Upper lobe of right lung (tissue), 1 donor: ENCODE data around the gene MIA2. TPM values are rescaled to one million over a fixed set of nuclear protein-coding genes. Genes with fewer than 3 reads are reported as not detected.

ENCODE experiments used
- ATAC-seq: fragments of 200-7000 bp; cut with Tn5 transposase; one replicate; pipeline ENCODE4 v1.9.1; 2020; ENCODE audit warnings: mild to moderate bottlenecking, moderate library complexity
- DNase-seq: peaks from one replicate; pipeline ENCODE4 v3.0.0-alpha.2; 2020
- H3K27ac ChIP-seq: fragments of 200-600 bp; one replicate; pipeline ENCODE4 v1.8.0; 2022
- H3K27me3 ChIP-seq: fragments of 200-600 bp; one replicate; pipeline ENCODE4 v1.8.0; 2022; ENCODE audit warnings: mild to moderate bottlenecking
- H3K36me3 ChIP-seq: fragments of 200-600 bp; one replicate; pipeline ENCODE4 v1.8.0; 2022
- H3K4me1 ChIP-seq: fragments of 200-600 bp; one replicate; pipeline ENCODE4 v1.8.0; 2022
- H3K4me3 ChIP-seq: fragments of 200-600 bp; one replicate; pipeline ENCODE4 v1.8.0; 2022; ENCODE audit warnings: mild to moderate bottlenecking
- H3K9me3 ChIP-seq: fragments of 200-600 bp; one replicate; pipeline ENCODE4 v1.8.0; 2022
- CTCF ChIP-seq: fragments of 200-600 bp; IDR thresholded peaks from one replicate; pipeline ENCODE4 v1.8.0; 2022; ENCODE audit warnings: antibody characterized with exemption
- intact Hi-C: fragments of 100-400 bp; cut with DNase I; formaldehyde crosslinking; loops from one replicate; pipeline ENCODE4 v1.11.0; 2022
- total RNA-seq: library from RNA; stranded (reverse); fragmentation: NEBNext Ultra II Directional; extraction: Animal tissue kit (Norgen Biotek cat#: 25700); gene quantifications from one replicate; pipeline ENCODE4 v1.2.1, GENCODE V29; 2021
- donor health status: DM: no; HTN: yes; CAD: no; lungs with severe emphysema.

Gene MIA2
- total RNA-seq, 1 donor from 2014 or later = 33.8 TPM

- intact Hi-C loops = no loop called here
- ATAC-seq (no peak), DNase-seq (no peak)
- Histone ChIP-seq H3K9me3 (no peaks in the 10 kb centered on the region), H3K27ac (no peak overlapping the region), H3K4me1 (no peaks in the 10 kb centered on the region), H3K27me3 (no peaks in the 10 kb centered on the region), H3K4me3 (no peak overlapping the region), H3K36me3 (peaks cover 48% of the 10 kb centered on the region)
- no peak for TF ChIP-seq CTCF
Observed at GRCh38 chr14:39395555-39396254, 162.0 kb downstream of the MIA2 start.

GRCh38 chr14:39396448-39396847 is 162.7 kb downstream of the MIA2 start:
- Histone ChIP-seq H3K4me1 (no peaks in the 10 kb centered on the region), H3K36me3 (peaks cover 50% of the 10 kb centered on the region), H3K27me3 (no peaks in the 10 kb centered on the region), H3K27ac (no peak overlapping the region), H3K9me3 (no peaks in the 10 kb centered on the region), H3K4me3 (no peak overlapping the region)
- DNase-seq (no peak), ATAC-seq (no peak)
- TF ChIP-seq CTCF = no peak
- intact Hi-C loops = no loop called here

GRCh38 chr14:39398382-39398781 is 164.7 kb downstream of the MIA2 start:
- no peaks in the 10 kb centered on the region for H3K27me3 ChIP-seq
- H3K4me3 ChIP-seq = no peak overlapping the region
- peaks cover 50% of the 10 kb centered on the region for H3K36me3 ChIP-seq
- intact Hi-C loops = no loop called here
- H3K9me3 ChIP-seq = no peaks in the 10 kb centered on the region
- H3K4me1 ChIP-seq = no peaks in the 10 kb centered on the region
- ATAC-seq = no peak
- no peak overlapping the region for H3K27ac ChIP-seq
- no peak for DNase-seq
- no peak for TF ChIP-seq CTCF

- H3K9me3 ChIP-seq = no peaks in the 10 kb centered on the region
- no peak for TF ChIP-seq CTCF
- intact Hi-C loops = no loop called here
- no peaks in the 10 kb centered on the region for H3K27me3 ChIP-seq
- H3K27ac ChIP-seq = no peak overlapping the region
- no peaks in the 10 kb centered on the region for H3K4me1 ChIP-seq
- no peaks in the 10 kb centered on the region for H3K36me3 ChIP-seq
- no peak overlapping the region for H3K4me3 ChIP-seq
- DNase-seq = no peak
- no peak for ATAC-seq
Observed at GRCh38 chr14:39406560-39406959, 172.8 kb downstream of the MIA2 start.

- peaks cover 6% of the 10 kb centered on the region for H3K9me3 ChIP-seq
- no peaks in the 10 kb centered on the region for H3K27me3 ChIP-seq
- no peaks in the 10 kb centered on the region for H3K4me1 ChIP-seq
- intact Hi-C loops = no loop called here
- no peak overlapping the region for H3K27ac ChIP-seq
- no peak for TF ChIP-seq CTCF
- no peak overlapping the region for H3K4me3 ChIP-seq
- DNase-seq = no peak
- no peaks in the 10 kb centered on the region for H3K36me3 ChIP-seq
- no peak for ATAC-seq
Observed at GRCh38 chr14:39416072-39416471, 182.4 kb downstream of the MIA2 start.

GRCh38 chr14:39417014-39417413 is 183.3 kb downstream of the MIA2 start:
- Histone ChIP-seq H3K9me3 (peaks cover 6% of the 10 kb centered on the region), H3K27ac (no peak overlapping the region), H3K4me1 (peaks cover 2% of the 10 kb centered on the region), H3K27me3 (no peaks in the 10 kb centered on the region), H3K36me3 (no peaks in the 10 kb centered on the region), H3K4me3 (no peak overlapping the region)
- no peak for ATAC-seq
- no peak for DNase-seq
- no peak for TF ChIP-seq CTCF
- intact Hi-C loops = no loop called here
